HepG2 (cell line): ENCODE data around the gene PLCD4. TPM values are rescaled to one million over a fixed set of nuclear protein-coding genes. Genes with fewer than 3 reads are reported as not detected.

Experiments
- CHD2 ChIP-seq: IDR thresholded peaks from 2 replicates; pipeline ENCODE4 v1.6.1; 2011; ENCODE audit warnings: low read depth, low read length, improper control_type of control experiment
- E2F5 ChIP-seq: sonication (generic); formaldehyde crosslinking; conservative IDR thresholded peaks from 2 replicates; pipeline ENCODE4 v1.4.0; 2020; ENCODE audit warnings: missing genetic modification reagents
- HDAC1 ChIP-seq: sonication (generic); formaldehyde crosslinking; IDR thresholded peaks from 2 replicates; pipeline ENCODE4 v1.5.1; 2020; ENCODE audit warnings: mild to moderate bottlenecking, missing genetic modification reagents
- MNT ChIP-seq: fragments of 450-650 bp; IDR thresholded peaks from 2 replicates; pipeline ENCODE4 v1.6.1; 2016
- NBN ChIP-seq: fragments of 450-650 bp; conservative IDR thresholded peaks from 2 replicates; pipeline ENCODE4 v1.6.1; 2017
- NFKBIZ ChIP-seq: IDR thresholded peaks from 2 replicates; pipeline ENCODE4 v1.6.1; 2018; ENCODE audit warnings: missing genetic modification reagents, missing compliant biosample characterization
- REPIN1 ChIP-seq: sonication (generic); formaldehyde crosslinking; IDR thresholded peaks from 2 replicates; pipeline ENCODE4 v1.8.0; 2022; ENCODE audit warnings: missing genetic modification reagents, low read depth, mild to moderate bottlenecking, borderline replicate concordance
- RERE ChIP-seq: IDR thresholded peaks from 2 replicates; pipeline ENCODE4 v1.6.1; 2016; ENCODE audit warnings: low read depth, missing genetic modification reagents, missing compliant biosample characterization
- SNRNP70 ChIP-seq: fragments of 200-400 bp; formaldehyde crosslinking; IDR thresholded peaks from 2 replicates; pipeline ENCODE4 v1.6.1; 2017; ENCODE audit warnings: mild to moderate bottlenecking, low read depth, low read length, moderate library complexity
- TMF1 ChIP-seq: sonication (generic); formaldehyde crosslinking; IDR thresholded peaks from 2 replicates; pipeline ENCODE4 v1.8.1; 2022; ENCODE audit warnings: low read depth, missing genetic modification reagents
- XBP1 ChIP-seq: sonication (generic); formaldehyde crosslinking; IDR thresholded peaks from 2 replicates; pipeline ENCODE4 v1.5.0; 2020; ENCODE audit warnings: missing genetic modification reagents
- ZNF337 ChIP-seq: sonication (generic); formaldehyde crosslinking; IDR thresholded peaks from 2 replicates; pipeline ENCODE4 v1.5.1; 2020; ENCODE audit warnings: missing genetic modification reagents, low read depth, mild to moderate bottlenecking, borderline replicate concordance
- ZNF687 ChIP-seq: sonication (generic); formaldehyde crosslinking; IDR thresholded peaks from 2 replicates; pipeline ENCODE4 v1.5.1; 2020; ENCODE audit warnings: mild to moderate bottlenecking, missing genetic modification reagents, moderate library complexity
- ZNF746 ChIP-seq: sonication (generic); formaldehyde crosslinking; IDR thresholded peaks from 2 replicates; pipeline ENCODE4 v1.8.0; 2022; ENCODE audit warnings: mild to moderate bottlenecking, missing genetic modification reagents
- ZNF841 ChIP-seq: sonication (generic); formaldehyde crosslinking; IDR thresholded peaks from 2 replicates; pipeline ENCODE4 v1.8.1; 2023; ENCODE audit warnings: missing genetic modification reagents, borderline replicate concordance
- polyA plus RNA-seq, 8 experiments: library from polyadenylated mRNA; depleted of rRNA in 3 of 8; stranded (reverse) in 7 of 8; unstranded in 1 of 8; fragments of >200 nt; fragmentation: Illumina TruSeq in 4 of 8; extraction: Trizol in 4 of 8; gene quantifications; 2 replicates each; pipeline versions ENCODE4 v1.2.1 to v1.2.3, GENCODE V29; 2011 to 2016; ENCODE audit warnings: low read depth in 4 of 8, missing spikeins in 1 of 8, mixed read lengths in 1 of 8; ENCODE audit not compliant: insufficient read depth in 1 of 8
- total RNA-seq, 5 experiments: library from RNA; depleted of rRNA; stranded (reverse); fragments of >200 nt; fragmentation: Illumina TruSeq; extraction: Trizol; gene quantifications; 2 replicates each; pipeline ENCODE4 v1.2.3, GENCODE V29; 2016; ENCODE audit warnings: low read depth in 1 of 5

PLCD4 gene
- total and polyA plus RNA-seq, 2 of the 13 experiments (the other 11 are each of a cell fraction or from before 2014, with no cell fraction given), result 0.26 TPM; not detected in 1

- no peak for TF ChIP-seq RERE (CRISPR knock-in tag)
- peak; percentile 16; the same call in 1 of the 2 replicates for TF ChIP-seq MNT
- TF ChIP-seq TMF1 (CRISPR knock-in tag), result peak; percentile 59; the same call in 1 of the 2 replicates
- TF ChIP-seq ZNF687, result peak; percentile 88
- no peak for TF ChIP-seq ZNF337 (CRISPR knock-in tag)
- no peak for TF ChIP-seq SNRNP70
- TF ChIP-seq NFKBIZ (CRISPR knock-in tag), result no peak; the same call in 1 of the 2 replicates
- TF ChIP-seq CHD2, result no peak
- no peak for TF ChIP-seq ZNF841 (CRISPR knock-in tag)
- TF ChIP-seq NBN, result no peak
- no peak; the same call in 1 of the 2 replicates for TF ChIP-seq ZNF746
- TF ChIP-seq E2F5 (CRISPR knock-in tag), result 0 out of 2 replicates have a peak, but pooled peaks have one; percentile 23
- peak; percentile 85; the same call in 1 of the 2 replicates for TF ChIP-seq REPIN1 (CRISPR knock-in tag)
- peak; percentile 99 for TF ChIP-seq HDAC1 (CRISPR knock-in tag)
- no peak for TF ChIP-seq XBP1 (CRISPR knock-in tag)
Observed at GRCh38 chr2:218671654-218672566, 64.2 kb downstream of the PLCD4 start, which contains the start of the genes RNF25 and STK36 (continued).
